HG02623 (cell line): ENCODE results near the gene STAU1.
"Not testable (repeated sequence)": the region's sequence is repeated elsewhere in the genome, so short reads cannot be mapped to it uniquely, and the experiment has no call there.

ENCODE experiments used
- ATAC-seq: cut with Tn5 transposase; IDR thresholded peaks from one replicate; pipeline ENCODE4 v1.9.1; 2021; ENCODE audit warnings: moderate library complexity; ENCODE audit not compliant: unreplicated experiment

STAU1 gene

DNA sequence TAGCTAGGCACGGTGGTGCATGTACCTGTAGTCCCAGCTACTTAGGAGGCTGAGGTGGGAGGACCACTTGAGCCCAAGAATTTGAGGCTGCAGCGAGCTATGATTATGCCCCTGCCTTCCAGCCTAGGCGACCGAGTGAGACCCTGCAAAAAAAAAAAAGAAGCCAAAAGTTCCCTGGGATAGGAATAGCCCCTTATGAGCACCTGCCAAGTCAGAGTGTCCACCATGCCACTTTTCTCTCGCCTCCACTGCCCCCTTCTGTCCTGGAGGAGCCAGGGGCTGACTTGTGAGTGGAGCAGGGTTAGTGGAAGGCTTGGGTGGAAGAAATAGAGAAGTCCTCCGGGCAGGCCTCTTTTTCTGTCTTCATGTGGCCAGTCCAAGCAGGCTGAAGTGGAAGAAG is 18.9 kb upstream of the STAU1 start:
- ATAC-seq: no peak

DNA sequence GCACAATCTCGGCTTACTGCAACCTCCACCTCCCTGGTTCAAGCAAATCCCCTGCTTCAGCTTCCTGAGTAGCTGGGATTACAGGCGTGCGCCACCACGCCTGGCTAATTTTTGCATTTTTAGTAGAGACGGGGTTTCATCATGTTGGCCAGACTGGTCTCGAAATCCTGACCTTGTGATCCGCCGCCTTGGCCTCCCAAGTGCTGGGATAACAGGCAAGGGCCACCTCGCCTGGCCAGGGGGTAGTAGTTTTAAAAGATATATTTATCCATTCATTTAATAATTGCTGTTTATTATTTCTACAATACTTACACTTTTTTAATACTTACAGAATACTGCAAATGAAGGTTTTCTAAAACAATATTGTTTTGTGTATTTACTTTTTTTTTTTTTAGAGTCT is 15.6 kb upstream of the STAU1 start:
- no peak for ATAC-seq

DNA sequence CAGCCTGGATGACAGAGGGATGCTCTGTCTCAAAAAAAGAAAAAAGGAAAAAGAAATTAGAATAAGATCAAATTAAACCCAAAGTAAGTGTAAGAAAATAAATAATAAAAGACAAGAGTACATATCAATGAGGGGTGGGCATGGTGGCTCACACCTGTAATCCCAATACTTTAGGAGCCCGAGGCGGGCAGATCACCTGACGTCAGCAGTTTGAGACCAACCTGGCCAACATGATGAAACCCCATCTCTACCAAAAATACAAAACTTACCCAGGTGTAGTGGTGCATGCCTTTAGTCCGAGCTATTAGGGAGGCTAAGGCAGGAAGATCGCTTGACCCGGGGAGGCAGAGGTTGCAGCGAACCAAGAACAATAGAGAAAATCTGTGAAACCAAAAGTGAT is 14.9 kb upstream of the STAU1 start:
- ATAC-seq: no peak

DNA sequence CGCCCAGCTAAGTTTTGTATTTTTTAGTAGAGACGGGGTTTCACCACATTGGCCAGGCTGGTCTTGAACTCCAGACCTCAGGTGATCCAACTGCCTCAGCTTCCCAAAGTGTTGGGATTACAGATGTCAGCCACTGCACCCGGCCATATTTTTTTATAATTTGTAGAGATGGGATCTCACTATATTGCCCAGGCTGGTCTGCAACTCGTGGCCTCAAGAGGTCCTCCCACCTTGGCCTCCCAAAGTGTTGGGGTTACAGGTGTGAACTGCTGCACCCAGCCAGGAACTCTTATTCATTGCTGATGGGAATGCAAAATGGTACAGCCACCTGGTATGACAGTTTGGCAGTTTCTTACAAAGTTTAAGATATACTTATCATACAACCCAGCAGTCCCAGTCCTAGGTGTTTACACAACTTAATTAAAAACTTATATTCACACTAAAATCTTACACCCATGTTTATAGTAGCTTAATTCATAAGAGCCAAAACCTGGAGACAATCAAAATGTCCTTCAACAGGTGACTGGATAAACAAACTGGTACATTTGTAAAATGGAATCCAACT is 11.7 kb upstream of the STAU1 start:
- ATAC-seq: no peak

DNA sequence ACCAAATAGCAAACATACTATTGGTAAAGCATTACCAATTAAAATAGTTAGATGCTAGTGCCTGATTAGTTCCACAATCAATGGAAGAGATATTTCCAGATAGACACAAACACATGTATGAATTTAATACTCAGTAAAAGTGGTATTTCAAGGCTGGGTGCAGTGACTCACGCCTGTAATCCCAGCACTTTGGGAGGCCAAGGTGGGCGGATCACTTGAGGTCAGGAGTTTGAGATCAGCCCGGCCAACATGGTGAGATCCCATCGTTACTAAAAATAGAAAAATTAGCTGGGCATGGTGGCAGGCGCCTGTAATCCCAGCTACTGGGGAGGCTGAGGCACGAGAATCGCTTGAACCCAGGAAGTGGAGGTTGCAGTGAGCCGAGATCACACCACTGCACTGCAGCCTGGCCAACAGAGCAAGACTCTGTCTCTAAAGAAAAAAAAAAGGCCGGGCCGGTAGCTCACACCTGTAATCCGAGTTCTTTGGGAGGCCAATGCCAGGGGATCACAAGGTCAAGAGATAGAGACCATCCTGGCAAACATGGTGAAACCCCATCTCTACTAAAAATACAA is 4.9 kb upstream of the STAU1 start:
- ATAC-seq: not testable (repeated sequence)

DNA sequence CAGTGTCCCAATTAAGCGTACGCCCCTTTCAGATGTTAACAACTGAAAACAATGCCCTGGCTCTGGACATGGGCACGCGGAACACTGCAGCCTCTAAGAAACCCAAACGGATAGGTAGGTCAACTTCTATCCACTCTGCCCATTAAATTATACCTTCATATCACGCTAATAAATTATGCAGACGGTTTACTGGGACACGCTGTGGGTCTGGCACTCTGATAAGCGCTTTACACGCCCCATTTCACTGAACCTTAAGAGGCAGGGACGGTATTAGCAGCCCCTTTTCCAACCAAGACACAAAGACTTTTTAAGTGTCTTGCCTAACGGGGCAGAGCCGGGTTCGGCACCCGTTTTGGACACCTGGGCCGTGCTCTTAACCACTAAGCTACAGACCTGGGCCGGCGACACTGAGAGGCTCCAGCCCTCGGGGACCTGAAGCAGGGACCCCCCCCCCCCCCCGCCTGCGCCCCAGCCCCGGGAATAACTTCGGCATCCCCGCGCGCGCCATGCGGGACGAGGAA is 744 bp downstream of the STAU1 start:
- ATAC-seq: peak; percentile 4

DNA sequence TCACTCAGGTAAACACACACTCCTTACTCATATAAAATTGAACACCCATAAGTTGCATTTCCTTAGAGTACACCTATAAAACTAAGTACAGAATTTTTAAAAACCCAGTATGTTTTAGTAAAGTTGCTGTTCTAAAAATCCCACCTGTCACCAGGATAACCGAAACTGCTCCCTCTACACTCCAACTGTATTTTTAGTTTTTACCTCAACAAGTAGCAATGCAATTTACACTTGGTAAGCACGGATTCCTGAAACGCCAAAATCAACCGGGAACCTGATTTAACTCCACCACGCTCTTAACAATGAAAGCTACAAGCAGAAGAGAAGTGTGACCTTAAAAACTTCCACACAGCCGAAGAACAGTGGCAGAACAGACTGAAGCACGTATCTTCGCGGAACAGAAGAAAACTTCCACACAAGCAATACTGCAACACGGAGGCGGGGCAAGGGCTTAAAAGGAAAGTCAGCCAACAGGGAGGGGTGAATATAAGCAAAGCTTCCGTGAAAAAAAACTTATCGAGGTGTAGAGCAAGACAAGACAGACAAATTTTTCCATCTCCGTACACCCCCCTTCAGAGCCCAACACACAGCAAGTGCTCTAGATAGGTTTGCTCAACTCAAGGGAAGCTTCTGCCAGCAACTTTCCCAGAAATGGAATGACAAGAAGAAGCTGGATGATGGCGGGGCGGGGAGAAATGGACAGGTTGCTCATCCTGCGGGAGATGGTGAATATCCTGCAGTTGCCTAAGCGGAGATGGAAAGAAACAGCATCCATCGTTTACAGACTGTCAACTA is 1.4 kb downstream of the STAU1 start:
- ATAC-seq: no peak

DNA sequence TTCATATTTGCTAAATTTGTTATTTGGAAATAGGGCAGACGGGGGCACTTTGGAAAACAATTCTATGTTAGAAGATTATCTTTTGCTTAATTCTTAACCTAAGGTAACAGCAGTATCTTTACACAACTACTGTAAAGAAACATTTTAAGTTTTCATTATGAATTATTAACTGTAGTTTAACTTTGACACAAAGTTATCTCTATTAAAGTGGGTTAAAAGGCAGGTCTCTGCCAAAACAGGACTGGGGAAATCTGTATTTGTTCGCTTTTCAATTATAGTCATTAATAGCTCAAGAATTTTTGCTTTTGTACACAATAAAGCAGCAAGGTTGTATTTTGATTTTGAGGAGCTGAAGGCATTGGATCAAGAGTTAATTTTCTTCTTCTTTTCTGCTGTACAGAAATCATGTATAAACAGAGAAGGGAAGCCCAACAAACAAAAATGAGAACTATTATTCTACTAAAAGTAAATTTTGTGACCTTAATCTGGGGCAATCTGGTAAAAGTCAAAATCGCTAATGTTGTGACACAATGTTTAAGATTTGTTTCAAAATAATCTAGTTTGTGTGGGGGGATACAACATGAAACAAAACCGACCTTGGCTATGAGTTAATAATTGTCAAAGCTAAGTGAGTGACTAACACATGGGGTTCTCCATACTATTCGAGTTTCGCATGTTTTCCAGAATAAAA is 2.9 kb downstream of the STAU1 start:
- no peak for ATAC-seq

DNA sequence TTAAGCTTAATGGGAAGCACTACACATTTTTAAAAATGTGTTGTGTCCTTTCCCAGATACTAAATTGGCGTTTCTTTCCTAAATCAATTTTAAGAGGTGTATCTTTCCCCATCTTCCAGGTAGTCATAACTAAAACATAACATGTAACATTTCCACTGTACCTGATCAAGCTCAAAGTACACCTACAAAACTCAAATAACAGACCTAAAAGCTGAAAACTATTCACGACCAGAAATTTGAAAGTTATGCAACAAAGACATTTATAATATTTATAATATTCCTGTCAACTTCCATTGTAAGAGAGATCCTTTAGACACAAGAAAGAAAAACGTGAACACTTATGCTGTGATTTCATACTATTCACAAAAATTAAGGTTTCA is 3.5 kb downstream of the STAU1 start:
- ATAC-seq: no peak

DNA sequence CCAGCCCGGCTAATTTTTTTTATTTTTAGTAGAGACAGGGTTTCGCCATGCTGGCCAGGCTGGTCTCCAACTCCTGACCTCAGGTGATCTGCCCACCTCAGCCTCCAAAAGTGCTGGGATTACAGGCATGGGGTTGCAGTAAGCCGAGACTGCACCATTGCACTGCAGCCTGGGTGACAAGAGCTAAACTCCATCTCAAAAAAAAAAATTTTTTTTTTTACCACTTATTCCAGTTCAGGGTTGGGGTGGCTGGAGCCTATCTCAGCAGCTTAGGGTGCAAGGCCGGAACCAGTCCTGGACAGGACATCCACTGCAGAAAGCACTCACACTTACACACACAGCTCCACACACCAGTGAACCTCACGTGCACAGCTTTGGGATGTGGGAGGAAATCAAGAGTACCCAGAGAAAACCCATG is 4.0 kb downstream of the STAU1 start:
- ATAC-seq: not testable (repeated sequence)

DNA sequence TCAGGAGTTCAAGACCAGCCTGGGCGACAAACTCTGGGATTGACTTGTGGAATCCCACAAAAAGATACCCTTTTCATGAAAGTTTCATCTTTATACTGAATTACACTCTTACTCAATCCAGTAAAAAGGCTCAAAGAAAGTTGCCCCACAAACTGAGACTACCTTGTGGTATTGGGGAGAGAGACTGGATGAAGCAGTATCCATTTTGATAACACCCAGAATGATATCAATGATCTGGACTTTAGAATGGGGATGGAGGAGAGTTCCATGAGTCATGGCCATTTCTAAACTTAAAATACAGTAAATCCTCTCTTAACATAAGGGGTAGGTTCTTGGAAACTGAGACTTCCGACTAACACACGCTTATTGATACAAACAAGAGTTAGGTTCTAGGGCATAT is 4.7 kb downstream of the STAU1 start:
- ATAC-seq: no peak

DNA sequence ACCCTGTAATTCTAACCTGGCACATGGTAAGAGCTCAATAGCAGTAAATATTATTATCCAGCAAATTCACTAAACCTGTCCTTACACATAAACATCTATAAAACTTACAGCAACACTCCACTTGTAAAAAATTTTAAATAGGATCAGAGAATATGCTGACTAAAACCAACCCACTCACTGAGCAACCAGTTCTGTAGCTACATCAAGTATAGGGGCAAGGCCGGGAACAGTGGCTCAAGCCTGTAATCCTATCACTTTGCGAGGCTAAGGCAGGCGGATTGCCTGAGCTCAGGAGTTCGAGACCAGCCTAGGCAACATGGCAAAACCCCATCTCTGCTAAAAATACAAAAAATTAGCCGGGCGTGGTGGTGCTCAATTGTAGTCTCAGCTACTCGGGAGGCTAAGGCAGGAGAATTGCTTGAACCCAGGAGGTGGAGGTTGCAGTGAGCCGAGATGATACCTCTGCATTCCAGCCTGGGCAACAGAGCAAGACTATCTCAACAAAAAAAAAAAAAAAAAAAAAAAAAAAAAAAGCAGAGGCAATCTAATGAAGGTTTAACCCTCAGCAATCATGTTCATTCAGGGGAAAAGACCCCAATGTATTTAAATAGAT is 6.8 kb downstream of the STAU1 start:
- ATAC-seq: no peak

DNA sequence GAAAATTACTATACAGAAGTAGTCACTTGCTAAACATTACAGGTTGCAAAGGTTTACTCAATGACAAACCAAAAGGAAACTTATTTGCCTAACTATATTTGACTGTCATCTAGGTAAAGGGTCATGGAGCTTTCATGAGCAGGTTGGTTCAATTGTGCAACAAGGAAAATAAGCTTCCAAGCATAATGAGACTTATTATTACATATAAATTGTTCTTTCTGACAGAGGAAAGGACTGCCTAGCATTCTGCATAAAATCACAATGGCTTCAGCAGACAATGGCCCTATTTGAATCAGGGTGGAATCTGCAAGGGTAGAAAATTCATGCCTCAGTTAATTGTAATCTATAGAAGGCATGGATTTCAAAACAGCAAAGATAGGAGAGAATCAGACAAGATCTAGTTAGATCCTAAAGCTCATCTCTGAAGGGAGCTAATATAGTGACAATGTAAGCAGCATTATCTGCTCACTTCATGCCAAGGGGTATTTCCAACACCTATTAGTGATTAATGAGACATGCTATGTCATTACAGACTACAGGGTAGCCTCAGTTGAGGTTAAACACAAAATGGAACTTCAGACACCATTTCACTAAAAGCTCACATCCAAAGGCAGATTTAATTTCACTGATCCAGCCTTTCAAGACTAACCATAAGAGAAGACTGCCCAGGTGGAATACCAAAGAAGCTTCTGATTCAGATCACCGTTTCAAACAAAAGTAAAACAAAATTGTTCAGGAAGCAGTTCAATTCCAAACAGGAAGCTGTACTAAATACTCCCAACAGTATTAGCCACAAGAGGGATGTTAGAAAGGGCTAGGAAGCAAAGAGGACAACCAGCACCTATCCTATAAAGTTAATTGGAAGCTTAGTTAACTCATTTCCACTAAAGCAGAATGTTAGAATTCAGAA is 8.5 kb downstream of the STAU1 start:
- no peak for ATAC-seq

DNA sequence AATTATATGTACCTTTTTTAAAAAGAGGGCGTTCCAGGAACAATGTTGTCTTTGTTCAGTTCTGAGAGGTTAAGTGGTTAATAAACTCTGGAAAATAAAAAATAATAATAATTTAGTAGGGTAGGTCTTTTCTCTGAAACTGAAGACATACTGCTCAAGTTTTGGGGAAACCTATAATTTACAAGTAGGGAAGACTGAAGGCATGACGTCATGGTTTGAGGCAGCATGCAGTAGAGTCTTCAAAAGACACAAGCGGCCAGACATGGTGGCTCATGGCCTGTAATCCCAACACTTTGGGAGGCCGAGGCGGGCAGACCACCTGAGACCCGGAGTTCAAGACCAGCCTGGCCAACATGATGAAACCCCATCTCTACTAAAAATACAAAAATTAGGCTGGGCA is 14.0 kb downstream of the STAU1 start:
- no peak for ATAC-seq

DNA sequence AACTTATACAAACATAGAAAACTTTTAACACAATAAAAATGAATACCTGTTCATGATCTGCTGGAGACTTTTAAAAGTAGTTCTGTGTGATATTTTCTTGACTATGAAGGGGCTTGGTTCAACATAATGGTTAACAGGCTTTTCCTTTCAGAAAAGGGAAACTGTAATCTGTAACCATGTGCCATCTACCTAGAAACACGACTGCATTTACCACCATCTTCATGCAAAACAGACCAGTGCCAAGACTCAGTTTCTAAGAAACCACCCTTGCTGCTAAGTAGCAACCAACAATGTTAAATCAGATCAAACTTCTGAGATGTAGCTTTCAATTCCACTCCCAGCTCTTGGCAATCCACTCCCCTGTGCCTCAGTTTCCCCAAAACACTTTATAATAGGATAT is 15.7 kb downstream of the STAU1 start:
- ATAC-seq: no peak

DNA sequence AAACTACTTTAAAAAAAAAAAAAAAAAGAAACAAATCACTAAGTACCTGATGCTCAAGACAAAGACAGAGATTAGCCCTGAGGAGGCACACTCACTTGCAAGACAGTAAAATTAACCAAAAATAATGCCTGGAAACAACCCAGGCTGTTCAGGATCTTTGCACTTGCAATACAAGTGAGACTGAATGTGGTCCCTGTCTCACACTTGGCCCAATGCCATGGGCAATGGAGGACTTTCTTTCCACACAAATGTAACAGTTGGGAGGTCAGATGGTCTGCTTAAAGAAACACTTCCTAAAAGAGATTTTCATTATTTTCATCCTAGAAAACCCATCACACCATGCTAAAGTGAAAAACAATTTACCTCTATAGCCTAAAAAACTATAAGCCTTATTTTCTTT is 16.2 kb downstream of the STAU1 start:
- ATAC-seq: no peak

DNA sequence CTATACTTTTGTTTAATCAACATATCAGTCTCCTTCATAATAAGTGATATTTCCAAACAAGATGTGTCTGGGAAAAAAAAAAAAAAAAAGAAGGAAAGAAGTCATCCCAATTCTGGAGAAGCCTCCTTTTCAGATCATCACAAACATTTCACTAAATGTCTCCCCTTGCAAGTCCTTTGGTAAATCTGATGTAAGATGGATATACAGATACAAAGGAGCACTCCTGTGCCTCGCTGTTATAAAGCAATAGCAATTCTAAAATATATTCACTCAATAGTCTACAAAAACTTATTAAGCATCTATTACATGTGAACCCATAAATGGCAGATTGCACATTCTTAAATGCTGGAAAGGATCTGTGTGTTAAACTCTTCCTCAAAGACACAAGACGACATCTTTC is 17.4 kb downstream of the STAU1 start:
- ATAC-seq: no peak

DNA sequence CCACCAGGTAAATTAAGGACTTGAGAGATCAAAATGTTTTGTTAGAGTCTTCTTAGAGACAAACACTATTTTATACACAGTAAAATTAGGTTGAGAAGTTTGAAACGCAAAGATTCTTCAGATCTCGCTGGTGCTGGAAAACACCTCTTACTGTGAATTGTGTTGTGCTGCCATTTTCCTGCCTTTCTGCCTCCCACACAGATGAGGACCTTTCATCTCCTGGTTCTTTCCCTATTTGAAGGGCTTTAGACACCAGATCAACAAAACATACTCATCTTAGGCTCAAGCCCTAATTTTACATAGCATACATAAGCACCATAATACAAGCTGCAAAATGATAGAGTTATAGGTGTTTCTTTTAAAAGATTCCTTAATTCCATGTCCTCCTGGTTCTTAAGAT is 18.6 kb downstream of the STAU1 start:
- ATAC-seq: no peak

DNA sequence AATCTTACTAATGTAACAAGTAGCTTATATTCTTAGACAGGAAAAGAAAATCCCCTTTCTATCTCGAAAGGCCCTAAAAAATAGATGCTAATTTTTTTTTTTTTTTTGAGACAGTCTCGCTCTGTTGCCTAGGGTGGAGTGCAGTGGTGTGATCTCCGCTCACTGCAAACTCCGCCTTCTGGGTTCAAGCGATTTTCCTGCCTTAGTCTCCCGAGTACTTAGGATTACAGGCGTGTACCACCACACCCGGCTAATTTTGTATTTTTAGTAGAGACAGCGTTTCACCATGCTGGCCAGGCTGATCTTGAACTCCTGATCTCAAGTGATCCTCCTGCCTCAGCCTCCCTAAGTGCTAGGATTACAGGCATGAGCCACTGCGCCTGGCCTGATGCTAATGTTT is 19.3 kb downstream of the STAU1 start:
- ATAC-seq: not testable (repeated sequence)

DNA sequence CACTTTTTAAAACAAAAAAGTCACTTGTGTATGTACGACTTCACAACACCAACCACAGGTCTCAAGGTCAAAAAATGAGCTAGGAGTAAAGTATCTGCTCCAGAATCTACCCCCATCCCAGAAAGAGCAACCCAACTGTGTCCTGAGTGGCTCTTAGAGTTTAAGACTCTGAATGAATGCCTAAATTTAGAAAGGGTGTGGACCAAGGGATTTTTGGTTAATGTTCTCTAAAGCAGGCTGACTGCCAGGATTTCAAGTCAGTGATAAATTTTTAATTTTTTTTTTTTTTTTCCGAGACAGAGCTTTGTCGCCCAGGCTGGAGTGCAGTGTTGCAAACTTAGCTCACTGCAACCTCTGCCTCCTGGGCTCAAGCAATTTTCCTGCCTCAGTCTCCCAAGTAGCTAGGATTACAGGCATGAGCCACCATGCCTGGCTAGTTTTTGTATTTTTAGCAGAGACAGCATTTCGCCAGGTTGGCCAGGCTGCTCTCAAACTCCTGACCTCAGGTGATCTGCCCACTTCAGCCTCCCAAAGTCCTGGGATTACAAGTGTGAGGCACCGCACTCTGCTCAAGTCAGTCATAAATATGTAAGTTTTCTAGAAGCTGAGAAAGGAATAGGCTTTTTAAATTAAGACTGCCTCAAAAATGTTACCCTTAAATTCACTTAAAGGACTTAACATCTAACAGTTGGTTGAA is 20.2 kb downstream of the STAU1 start:
- no peak for ATAC-seq
